Endothelial cell (in vitro differentiated cells): ENCODE results near the gene KLC1. TPM values are rescaled to one million over a fixed set of nuclear protein-coding genes. Genes with fewer than 3 reads are reported as not detected.

ENCODE experiments used
- DNase-seq: peaks from one replicate; pipeline ENCODE4 v3.0.0; 2021; ENCODE audit warnings: low spot score
- H3K27ac Mint-ChIP-seq: one replicate; pipeline ENCODE4 v1.8.0; 2021; ENCODE audit warnings: mixed read lengths, inconsistent platforms; ENCODE audit not compliant: unreplicated experiment
- H3K27me3 Mint-ChIP-seq: one replicate; pipeline ENCODE4 v1.8.0; 2021; ENCODE audit warnings: mild to moderate bottlenecking, moderate library complexity, mixed read lengths, inconsistent platforms; ENCODE audit not compliant: unreplicated experiment
- H3K36me3 Mint-ChIP-seq: one replicate; pipeline ENCODE4 v1.8.0; 2021; ENCODE audit warnings: mild to moderate bottlenecking, low read depth, mixed read lengths, inconsistent platforms; ENCODE audit not compliant: unreplicated experiment
- H3K4me1 Mint-ChIP-seq: one replicate; pipeline ENCODE4 v1.8.0; 2021; ENCODE audit warnings: mild to moderate bottlenecking, mixed read lengths, inconsistent platforms; ENCODE audit not compliant: unreplicated experiment
- H3K4me3 Mint-ChIP-seq: one replicate; pipeline ENCODE4 v1.8.0; 2021; ENCODE audit warnings: mild to moderate bottlenecking, mixed read lengths, inconsistent platforms; ENCODE audit not compliant: unreplicated experiment
- H3K9me3 Mint-ChIP-seq: one replicate; pipeline ENCODE4 v1.8.0; 2021; ENCODE audit warnings: mixed read lengths, inconsistent platforms; ENCODE audit not compliant: unreplicated experiment
- total RNA-seq: library from RNA; stranded (reverse); fragmentation: NEBNext Ultra II Directional; extraction: Animal tissue kit (Norgen Biotek cat#: 25700); gene quantifications from one replicate; pipeline ENCODE4 v1.2.1, GENCODE V29; 2021; ENCODE audit not compliant: unreplicated experiment
- TF ChIP-seq, protein P1 (sequence below): fragments of 200-600 bp; sonication (generic); IDR thresholded peaks from one replicate; pipeline ENCODE4 v1.5.0; 2021; ENCODE audit warnings: antibody characterized with exemption; ENCODE audit not compliant: unreplicated experiment

KLC1 gene
- total RNA-seq, 1 donor from 2014 or later: 220 TPM

DNA sequence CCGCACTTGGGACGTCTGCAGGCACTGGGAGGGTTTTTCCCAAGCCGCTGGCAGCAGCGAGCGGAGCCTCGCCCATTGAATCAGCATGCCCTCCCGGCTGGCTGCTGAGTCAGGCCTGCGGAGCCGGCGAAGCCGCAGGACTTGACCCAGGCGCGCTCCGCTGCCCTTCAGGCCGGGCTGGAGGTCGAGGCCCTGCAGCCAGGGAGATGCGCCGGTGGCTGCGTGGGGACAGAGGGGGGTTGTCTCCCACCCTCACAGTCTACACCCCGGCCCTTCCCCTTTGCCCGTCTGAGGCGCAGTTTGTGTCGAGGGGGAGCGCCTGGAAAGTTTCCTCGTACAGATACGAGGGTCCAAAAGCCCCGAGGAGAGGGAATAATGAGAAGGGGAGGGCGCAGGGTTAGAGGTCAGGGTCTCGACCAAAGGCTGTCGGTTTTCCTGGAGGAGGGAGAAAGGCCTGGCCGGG lies 759 bp upstream of the KLC1 start:
- H3K4me1 Mint-ChIP-seq: peaks cover 5% of the 10 kb centered on the region
- TF ChIP-seq, protein P1, sequence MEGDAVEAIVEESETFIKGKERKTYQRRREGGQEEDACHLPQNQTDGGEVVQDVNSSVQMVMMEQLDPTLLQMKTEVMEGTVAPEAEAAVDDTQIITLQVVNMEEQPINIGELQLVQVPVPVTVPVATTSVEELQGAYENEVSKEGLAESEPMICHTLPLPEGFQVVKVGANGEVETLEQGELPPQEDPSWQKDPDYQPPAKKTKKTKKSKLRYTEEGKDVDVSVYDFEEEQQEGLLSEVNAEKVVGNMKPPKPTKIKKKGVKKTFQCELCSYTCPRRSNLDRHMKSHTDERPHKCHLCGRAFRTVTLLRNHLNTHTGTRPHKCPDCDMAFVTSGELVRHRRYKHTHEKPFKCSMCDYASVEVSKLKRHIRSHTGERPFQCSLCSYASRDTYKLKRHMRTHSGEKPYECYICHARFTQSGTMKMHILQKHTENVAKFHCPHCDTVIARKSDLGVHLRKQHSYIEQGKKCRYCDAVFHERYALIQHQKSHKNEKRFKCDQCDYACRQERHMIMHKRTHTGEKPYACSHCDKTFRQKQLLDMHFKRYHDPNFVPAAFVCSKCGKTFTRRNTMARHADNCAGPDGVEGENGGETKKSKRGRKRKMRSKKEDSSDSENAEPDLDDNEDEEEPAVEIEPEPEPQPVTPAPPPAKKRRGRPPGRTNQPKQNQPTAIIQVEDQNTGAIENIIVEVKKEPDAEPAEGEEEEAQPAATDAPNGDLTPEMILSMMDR: no peak
- no peaks in the 10 kb centered on the region for H3K36me3 Mint-ChIP-seq
- peaks cover 11% of the 10 kb centered on the region for H3K27me3 Mint-ChIP-seq
- no peaks in the 10 kb centered on the region for H3K9me3 Mint-ChIP-seq
- peak; percentile 40 for DNase-seq
- H3K27ac Mint-ChIP-seq: peak overlapping the region; percentile 84
- H3K4me3 Mint-ChIP-seq: peak overlapping the region; percentile 85

DNA sequence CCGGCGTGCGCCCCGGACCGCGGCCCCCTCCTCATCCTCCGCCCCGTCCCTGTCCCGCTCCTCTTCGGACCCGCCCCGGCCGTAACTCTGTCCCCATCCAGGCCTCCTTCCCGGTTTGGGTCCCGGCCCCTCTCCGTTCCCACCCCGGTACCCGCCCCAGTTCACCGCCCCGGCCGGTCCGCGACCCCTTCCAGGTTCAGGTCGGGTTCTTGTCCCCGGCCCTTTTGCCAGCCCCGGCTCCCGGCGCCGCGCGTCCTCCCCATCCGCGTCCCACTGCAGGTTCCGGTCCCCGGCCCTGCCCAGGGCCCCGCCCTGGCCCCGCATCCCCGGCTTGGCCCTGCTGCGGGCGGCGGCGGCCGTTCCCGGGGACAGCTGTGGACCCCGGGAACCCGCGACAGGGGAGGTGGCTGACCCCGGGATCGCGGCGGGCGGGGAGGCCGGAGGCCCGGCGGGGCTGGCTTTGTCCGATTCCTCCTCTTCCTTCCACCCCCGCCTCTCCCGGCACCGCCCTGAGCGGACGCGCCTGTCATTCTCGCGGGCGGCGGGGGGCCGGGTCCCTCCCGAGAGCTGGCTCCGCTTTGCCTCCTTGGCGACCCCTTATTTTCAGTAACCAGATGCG lies 601 bp downstream of the KLC1 start:
- no peaks in the 10 kb centered on the region for H3K9me3 Mint-ChIP-seq

DNA sequence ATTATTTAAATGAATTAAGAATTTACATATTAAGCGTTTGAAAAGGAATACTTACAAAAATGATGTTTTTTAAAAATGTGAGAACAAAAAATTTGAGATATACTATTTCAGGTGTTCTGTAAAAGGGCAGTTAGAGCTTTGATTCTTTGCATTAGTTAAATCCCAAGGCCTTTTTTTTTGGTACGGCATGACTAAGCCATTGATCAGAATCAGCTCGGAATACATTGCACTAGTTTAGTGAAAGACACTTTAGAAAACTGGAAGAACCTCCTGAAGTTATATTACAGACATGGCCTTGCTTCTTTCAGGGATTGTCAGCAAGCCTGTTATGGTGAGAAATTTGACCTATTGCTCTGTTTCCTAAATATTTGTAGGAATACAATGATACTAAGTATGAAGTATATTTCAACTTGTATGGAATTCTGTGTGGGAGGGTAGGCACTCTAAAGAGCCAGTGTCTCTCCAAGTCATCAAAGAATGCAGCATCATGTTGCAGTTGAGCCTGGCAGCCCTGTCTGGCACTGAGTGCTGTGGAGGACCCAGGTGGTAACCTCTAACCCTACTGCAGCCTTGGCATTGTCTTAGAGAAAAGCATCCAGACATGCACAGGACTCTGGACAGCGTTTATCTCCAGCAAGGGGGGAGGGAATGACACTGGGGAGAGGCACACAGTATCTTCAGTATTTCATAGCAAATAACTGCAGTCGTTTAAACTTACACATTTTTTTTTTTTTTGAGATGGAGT lies 1.5 kb downstream of the KLC1 start:
- no peak for DNase-seq
- H3K27me3 Mint-ChIP-seq: peaks cover 12% of the 10 kb centered on the region
- H3K4me1 Mint-ChIP-seq: peaks cover 11% of the 10 kb centered on the region
- peak overlapping the region; percentile 93 for H3K4me3 Mint-ChIP-seq
- TF ChIP-seq, protein P1: no peak
- no peak overlapping the region for H3K27ac Mint-ChIP-seq
- H3K36me3 Mint-ChIP-seq: peaks cover 4% of the 10 kb centered on the region
- no peaks in the 10 kb centered on the region for H3K9me3 Mint-ChIP-seq

More for the DNA sequence above, 601 bp downstream of the KLC1 start:
- Mint-ChIP-seq H3K4me3 (peak overlapping the region; percentile 93), H3K27ac (peak overlapping the region; percentile 67), H3K4me1 (peaks cover 12% of the 10 kb centered on the region), H3K36me3 (peaks cover 4% of the 10 kb centered on the region), H3K27me3 (peaks cover 14% of the 10 kb centered on the region)
- peak; percentile 52 for DNase-seq
- TF ChIP-seq, protein P1: no peak

DNA sequence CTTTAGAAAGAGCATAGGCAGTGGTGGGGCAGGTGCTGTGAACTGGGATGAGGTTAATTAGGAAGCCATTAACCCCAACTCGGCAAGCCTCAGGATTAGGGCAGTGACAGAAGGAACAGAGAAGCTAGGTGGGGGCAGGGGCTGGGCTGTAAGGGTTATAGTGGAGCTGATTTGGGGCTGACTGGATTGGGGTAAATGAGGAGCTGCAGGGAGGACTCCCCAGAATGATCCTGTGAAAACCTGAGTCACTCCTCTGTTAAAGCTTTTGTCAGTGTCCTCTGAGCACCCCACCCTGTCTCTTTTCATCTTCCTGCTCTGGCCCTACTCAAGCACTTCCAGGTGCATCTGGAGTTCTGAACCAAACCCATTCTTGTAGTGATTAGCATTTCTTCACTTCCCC lies 4.4 kb downstream of the KLC1 start:
- TF ChIP-seq, protein P1: no peak
- DNase-seq: no peak
- Mint-ChIP-seq H3K4me3 (peak overlapping the region; percentile 10), H3K27me3 (peaks cover 7% of the 10 kb centered on the region), H3K9me3 (no peaks in the 10 kb centered on the region), H3K36me3 (peaks cover 9% of the 10 kb centered on the region), H3K27ac (no peak overlapping the region), H3K4me1 (peaks cover 13% of the 10 kb centered on the region)

DNA sequence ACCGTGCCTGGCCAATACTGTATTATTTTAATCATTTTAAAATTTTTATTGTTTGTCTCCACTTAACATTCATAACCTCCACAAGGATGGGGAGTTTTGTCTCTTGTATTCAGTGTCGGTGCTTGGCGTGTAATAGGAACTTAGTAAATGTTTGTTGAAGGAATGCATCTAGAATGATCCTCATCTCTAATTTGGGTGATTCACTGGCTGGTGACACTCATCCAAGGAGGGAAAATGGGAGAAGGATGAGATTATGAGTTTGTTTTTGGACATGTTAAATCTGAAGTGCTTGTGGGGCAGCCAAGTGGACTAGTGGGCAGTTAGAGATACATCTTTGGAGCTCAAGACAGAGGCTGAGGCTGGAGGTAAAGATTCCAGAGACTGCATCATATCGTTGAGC lies 5.1 kb downstream of the KLC1 start:
- Mint-ChIP-seq H3K27ac (no peak overlapping the region), H3K4me1 (peaks cover 13% of the 10 kb centered on the region)

More for the DNA sequence above, 5.1 kb downstream of the KLC1 start:
- TF ChIP-seq, protein P1: no peak
- Mint-ChIP-seq H3K4me3 (peak overlapping the region; percentile 40), H3K27me3 (peaks cover 7% of the 10 kb centered on the region), H3K36me3 (peaks cover 9% of the 10 kb centered on the region), H3K9me3 (no peaks in the 10 kb centered on the region)
- DNase-seq: no peak
